ENCODE data around the gene ADGRL4.

Gene ADGRL4

DNA sequence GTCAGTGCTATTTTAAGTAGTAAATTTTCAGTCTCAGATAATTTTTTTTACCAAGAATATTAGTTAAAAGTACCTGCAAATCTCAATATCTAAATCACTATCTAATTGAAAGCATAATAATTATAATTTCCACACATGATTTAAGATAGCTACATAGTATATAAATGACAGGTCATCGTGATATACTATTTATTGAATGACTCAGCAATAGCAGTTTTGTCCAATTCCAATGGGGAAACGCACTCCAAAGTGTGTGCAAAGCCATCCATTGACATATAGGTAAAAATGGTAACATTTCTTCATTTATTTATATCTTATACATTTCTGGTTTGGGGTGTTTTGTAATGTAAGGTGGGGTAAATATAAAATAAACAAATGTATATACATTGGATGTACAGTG lies 19.5 kb downstream of the ADGRL4 start:
- TF ChIP-seq GATA2 (IDR thresholded peaks at IDR 0.05; ENCODE audit: low read depth, low read length) (no peak), GATA3 (IDR thresholded peaks at IDR 0.05; ENCODE audit: low read depth, low read length) (no peak)

DNA sequence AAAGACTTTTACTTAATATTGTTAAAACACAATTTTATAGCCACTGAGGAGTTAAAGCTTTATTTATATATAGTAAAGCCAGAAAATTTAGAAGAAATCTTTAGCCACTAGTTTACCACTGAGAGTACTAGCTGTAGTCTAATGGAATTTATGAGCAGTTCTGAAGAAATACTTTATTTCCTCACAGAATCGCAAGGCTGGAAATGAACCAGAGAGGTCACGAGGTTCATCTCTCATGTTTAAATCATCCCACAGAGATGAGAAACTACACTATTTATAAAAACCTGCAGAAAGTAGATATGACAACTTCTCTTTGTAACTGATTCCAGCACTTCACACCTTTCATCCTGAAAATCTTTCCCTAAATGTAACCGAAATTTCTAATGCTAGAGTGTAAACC lies 26.0 kb downstream of the ADGRL4 start:
- TF ChIP-seq GATA3 (IDR thresholded peaks at IDR 0.05; ENCODE audit: low read depth, low read length) (no peak), GATA2 (IDR thresholded peaks at IDR 0.05; ENCODE audit: low read depth, low read length) (no peak)

DNA sequence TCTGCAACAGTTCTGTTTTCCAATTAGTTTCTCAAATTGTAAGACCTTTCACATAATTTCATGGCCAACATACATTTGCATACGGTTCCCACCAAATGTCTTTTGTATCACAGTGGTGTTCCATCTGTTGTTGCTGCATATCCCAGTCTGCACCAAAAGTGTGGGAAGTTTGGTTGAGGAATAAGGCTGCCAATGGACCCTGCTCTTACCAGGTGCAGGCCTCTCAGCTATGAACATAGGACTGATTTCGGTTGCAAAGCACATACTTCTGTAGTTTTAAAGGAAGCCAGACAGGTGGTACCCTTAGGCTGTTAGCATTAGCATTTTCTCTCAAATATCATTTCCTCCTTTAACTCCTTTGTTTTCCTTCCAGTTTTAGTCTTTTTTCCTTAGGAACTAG lies 33.8 kb downstream of the ADGRL4 start:
- TF ChIP-seq GATA2 (IDR thresholded peaks at IDR 0.05; ENCODE audit: low read depth, low read length) (no peak), GATA3 (IDR thresholded peaks at IDR 0.05; ENCODE audit: low read depth, low read length) (no peak)

DNA sequence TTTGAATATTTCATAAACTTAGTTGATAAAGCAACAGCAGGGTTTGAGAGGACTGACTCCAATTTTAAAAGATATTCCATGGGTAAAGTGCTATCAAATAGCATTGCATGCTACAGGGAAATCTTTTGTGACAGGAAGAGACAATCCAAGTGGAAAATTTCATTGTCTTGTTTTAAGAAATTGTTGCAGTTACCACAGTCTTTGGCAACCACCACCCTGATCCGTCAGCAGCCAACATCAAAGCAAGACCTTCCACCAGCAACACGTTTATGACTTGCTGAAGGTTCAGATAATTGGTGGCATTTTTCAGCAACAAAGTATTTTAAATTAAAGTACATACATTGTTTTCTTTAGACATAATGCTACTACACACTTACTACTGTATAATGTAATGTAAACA lies 47.8 kb downstream of the ADGRL4 start:
- TF ChIP-seq GATA3 (IDR thresholded peaks at IDR 0.05; ENCODE audit: low read depth, low read length) (no peak), GATA2 (IDR thresholded peaks at IDR 0.05; ENCODE audit: low read depth, low read length) (no peak)

DNA sequence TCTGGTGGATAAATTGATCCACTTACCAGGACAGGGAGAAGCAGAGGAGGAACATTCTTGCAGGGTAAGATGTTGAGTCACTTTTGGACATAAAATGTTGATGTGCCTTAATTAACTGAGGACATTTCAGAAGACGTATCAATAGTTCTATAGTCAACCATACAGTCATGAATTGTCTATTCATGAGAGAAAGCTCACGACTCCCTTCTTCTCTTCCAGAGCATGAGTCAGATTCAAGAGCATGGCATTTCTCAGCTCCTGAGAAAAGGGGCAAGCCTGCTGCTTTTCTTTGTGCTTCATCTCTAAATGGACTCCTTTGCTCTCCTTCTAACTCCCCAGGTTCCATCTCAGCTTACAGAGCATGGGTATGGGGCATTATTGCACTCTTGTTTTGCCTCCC lies 55.7 kb downstream of the ADGRL4 start:
- TF ChIP-seq GATA3 (IDR thresholded peaks at IDR 0.05; ENCODE audit: low read depth, low read length) (no peak), GATA2 (IDR thresholded peaks at IDR 0.05; ENCODE audit: low read depth, low read length) (no peak)

DNA sequence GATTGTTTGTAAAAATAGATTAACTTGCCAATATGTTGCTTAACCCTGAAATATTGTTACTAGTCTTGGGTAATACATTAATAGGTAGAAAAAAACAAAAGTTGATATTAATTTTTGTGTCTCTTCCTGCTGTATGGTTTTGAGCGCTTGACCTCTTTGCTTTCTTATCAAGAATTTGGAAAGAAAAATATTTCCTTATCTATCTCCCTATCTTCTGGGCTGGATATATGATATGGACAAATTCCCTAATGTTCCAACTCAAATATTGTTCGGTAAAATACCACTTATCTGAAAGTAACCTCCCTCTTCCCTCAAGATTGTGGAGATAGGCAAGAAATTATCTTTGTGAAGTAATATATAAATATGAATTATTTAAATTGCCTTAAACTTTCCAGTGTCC lies 57.3 kb downstream of the ADGRL4 start:
- TF ChIP-seq GATA2 (IDR thresholded peaks at IDR 0.05; ENCODE audit: low read depth, low read length) (no peak), GATA3 (IDR thresholded peaks at IDR 0.05; ENCODE audit: low read depth, low read length) (no peak)

DNA sequence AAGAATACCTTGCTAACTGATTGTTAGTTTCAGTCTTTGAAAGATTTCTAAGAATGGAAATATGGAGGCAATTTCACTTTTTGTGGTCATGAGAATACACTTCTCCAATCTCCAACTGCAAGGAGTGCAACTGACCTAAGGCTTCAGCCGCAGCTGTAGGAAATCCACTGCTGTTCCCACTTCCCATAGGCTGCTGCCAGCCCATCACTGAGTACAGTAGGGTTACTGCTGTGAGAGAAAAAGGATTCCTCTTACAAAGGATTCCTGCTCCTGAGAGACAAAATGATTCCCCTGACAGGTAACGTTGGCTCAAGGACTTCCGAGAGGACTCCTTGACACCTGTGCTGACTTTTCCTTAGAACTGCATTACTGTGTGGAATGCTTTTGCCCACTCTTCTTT lies 87.4 kb downstream of the ADGRL4 start:
- TF ChIP-seq GATA3 (IDR thresholded peaks at IDR 0.05; ENCODE audit: low read depth, low read length) = no peak
- TF ChIP-seq GATA2 (IDR thresholded peaks at IDR 0.05; ENCODE audit: low read depth, low read length) = no peak

DNA sequence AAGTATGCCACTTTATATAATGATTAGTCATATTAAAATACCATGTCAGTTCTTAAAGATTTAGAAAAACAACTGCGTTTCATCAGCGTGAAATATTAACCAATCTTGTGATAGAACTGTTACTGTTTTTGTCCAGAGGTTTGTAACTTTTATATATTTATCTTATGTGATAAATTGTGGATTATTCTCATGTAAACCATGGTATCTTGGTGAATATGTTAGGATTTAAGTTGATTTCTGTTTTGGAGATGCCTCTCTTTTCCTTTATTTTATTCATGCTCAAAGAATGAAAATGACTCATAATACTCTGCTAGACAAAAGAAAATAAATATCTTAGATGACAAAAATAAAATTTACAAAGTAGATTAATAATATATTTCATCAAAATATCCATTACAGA lies 88.4 kb downstream of the ADGRL4 start:
- TF ChIP-seq GATA2 (IDR thresholded peaks at IDR 0.05; ENCODE audit: low read depth, low read length) = no peak

DNA sequence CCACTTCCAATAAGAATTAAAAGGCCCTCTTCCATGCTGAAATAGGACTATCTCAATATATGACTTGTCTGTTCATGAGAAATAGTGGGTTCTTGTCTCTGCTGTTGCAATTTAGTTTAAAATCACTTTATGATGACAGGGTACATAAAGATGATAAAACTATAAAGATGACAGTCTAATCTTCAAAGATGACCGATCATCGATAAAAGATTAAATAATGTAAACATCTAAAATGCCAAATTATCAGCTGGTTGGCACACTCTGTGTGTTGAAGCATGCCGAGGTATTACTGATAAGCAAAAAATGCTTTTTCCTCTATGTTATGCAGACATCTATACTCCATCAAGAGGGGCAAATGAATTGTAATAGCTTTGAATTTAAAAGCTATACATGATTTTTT lies 89.5 kb downstream of the ADGRL4 start:
- no peak for TF ChIP-seq GATA3 (IDR thresholded peaks at IDR 0.05; ENCODE audit: low read depth, low read length)
- no peak for TF ChIP-seq GATA2 (IDR thresholded peaks at IDR 0.05; ENCODE audit: low read depth, low read length)

DNA sequence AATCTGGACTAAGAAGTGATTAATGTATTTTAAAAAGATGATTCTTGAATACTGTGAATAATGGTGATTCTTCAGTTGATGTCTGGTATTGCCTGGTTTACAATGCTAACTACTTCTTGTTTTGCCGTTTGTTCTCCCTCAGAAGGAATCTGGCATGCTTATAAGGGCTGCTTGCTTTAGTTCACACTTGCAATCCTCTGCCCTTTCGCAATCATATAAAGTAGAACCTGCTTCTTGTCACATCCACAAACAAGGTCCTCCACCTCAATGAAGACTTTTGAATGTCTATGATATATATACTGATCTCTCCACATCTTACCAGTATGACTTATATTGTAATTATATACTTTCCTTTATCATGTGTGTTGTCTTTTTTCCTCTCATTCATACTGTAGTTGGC lies 92.6 kb downstream of the ADGRL4 start:
- no peak for TF ChIP-seq GATA3 (IDR thresholded peaks at IDR 0.05; ENCODE audit: low read depth, low read length)

DNA sequence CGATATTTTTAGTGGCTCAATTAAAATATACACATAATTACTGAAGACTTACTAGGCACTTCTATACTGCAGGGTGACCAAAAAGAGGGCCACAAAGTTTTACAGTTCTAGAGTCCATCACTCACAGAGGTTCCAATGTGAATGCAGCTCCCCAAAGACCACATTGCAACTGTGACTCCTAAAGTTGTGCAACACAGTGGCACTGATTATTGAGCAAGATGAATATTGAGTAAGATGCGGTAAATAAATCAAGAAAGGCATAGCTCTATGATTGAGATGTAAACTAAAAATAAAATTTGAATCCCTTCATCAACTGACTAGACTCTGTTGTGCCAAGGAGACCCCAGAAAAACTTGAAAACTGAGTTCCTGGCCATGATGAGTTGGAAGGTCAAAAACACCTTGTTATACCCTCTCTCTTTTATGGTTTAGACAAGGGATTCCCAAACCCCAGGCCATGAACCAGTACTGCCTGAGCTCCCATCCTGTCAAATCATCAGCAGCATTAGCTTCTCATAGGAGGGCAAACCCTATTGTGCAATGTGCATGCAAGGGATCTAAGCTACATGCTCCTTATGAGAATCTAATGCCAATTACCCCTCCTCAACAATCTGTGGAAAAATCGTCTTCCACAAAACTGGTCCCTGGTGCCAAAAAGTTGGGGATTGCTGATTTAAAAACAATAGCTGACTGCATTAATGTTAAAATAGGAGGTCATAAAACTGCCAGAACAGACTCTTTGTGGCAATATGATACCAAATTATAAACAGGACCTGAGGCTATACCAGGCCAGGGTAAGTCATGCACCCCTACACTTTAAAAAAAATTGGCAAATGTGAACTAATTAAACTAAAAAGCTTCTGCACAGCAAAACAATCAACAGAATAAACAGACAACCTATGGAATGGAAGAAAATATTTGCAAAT lies 94.3 kb downstream of the ADGRL4 start:
- TF ChIP-seq GATA3 (IDR thresholded peaks at IDR 0.05; ENCODE audit: low read depth, low read length) = no peak
- TF ChIP-seq GATA2 (IDR thresholded peaks at IDR 0.05; ENCODE audit: low read depth, low read length) = no peak

DNA sequence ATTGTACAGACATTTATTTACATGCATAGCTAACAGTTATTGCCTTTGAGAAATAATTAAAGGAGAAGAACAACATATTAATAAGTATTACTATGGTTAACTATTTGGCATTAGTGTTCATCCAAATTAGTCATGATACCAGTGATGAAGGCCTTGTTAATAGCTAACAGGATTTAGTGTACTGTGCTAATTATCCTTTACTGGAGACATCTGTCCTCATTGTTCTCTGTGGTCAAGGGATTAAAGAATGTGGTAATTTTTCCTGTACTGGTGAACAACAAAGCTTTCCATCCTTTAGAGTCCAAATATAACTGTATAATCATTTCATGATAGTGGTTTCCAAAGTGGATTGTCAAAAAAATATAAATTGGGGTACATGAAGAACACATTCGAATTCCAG lies 103.9 kb downstream of the ADGRL4 start:
- no peak for TF ChIP-seq GATA3 (IDR thresholded peaks at IDR 0.05; ENCODE audit: low read depth, low read length)
- TF ChIP-seq GATA2 (IDR thresholded peaks at IDR 0.05; ENCODE audit: low read depth, low read length) = no peak

DNA sequence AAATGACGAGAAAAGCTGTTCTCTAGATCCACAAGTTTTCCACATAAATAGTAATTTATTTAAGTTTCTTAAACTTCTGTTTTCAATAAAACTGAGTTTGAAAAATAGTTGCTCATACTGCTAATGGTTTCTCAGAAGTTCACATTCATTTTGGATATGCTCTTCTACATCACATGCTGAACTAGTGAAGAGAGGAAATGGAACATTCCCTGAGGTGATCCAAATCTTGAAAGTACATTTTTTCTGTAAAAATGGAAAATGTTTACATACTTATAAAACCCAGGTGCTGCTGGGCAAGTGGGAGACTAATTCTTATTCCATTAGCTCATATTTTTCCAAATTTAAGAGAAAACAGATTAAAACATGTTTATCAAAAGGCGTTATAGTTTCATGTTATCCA lies 111.7 kb downstream of the ADGRL4 start:
- TF ChIP-seq GATA3 (IDR thresholded peaks at IDR 0.05; ENCODE audit: low read depth, low read length) = no peak
- no peak for TF ChIP-seq GATA2 (IDR thresholded peaks at IDR 0.05; ENCODE audit: low read depth, low read length)

DNA sequence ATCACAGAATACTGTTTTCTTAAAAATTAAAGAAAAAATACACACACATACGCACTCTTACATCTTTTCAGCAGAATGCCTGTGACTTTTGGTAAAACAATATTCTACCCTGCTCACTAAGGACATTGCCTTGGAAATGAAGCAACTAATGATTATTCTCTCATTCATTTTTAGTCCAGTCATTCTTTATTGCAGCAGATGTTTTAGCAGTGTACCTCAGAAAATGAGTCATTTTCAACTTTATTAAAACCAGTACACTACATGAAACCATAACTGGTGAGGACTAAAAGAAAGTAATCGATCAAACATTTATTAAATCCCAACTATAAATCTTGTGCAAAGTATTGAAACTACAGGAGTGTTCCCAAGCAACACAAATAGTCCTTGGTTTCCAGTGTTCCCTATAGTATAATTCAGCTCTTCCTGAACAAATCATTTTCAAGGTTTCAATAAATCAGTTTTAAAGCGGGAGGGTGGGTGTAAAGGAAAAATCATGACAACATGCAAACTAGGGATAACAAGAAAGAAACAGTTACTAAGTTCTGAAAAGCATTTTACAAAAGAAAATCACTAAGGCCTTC lies 114.2 kb downstream of the ADGRL4 start:
- no peak for TF ChIP-seq GATA3 (IDR thresholded peaks at IDR 0.05; ENCODE audit: low read depth, low read length)

DNA sequence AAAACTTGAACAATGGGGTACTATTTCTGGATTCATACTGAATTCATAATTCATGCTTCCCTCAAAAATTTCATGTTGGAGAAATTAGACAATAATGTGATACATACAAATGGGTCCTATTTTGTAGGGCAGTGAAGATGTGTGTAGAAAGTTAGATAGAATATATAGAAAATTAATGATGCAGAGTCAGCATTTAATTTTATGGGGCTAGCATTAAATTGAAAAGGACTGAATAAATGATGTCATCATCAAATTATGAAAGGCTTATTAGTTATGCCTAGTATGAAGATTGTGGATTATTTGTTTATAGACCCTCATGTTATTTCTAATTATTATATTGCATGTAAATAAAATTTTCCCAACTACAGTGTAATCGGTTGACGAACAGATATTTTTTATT lies 119.1 kb downstream of the ADGRL4 start:
- TF ChIP-seq GATA3 (IDR thresholded peaks at IDR 0.05; ENCODE audit: low read depth, low read length) (no peak), GATA2 (IDR thresholded peaks at IDR 0.05; ENCODE audit: low read depth, low read length) (no peak)
